GM18499 (cell line): ENCODE results near the gene HARBI1.

Source experiments
- ATAC-seq: cut with Tn5 transposase; IDR thresholded peaks from one replicate; pipeline ENCODE4 v1.9.1; 2021; ENCODE audit warnings: moderate number of reproducible peaks; ENCODE audit not compliant: insufficient read depth, unreplicated experiment

Gene HARBI1

DNA sequence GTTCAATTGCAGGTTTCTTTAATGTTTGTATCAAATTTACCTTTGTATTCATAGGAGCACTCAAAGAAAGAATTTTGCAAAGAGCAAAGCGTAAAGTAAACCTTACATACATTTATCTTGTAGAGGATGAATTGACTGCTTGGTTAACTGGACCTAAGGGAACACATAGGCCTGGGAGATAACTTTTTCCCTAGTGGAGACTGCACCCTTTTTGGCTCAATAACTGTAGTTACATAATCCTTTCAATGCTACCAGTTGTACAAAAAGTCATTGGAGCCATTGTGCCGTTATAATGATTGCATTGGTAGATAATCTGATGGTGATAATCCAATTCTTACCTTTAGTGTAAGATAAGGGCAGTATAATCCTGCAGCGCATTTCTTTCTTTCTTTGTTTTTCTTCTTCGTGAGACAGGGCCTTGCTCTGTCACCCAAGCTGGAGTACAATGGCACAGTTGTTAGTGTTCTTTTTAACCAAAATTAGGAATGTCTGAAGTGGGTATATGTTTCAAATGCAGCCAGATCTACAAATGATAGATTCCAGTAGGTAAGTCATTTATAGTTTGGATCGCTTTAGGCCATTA is 18.6 kb upstream of the HARBI1 start:
- ATAC-seq: no peak

DNA sequence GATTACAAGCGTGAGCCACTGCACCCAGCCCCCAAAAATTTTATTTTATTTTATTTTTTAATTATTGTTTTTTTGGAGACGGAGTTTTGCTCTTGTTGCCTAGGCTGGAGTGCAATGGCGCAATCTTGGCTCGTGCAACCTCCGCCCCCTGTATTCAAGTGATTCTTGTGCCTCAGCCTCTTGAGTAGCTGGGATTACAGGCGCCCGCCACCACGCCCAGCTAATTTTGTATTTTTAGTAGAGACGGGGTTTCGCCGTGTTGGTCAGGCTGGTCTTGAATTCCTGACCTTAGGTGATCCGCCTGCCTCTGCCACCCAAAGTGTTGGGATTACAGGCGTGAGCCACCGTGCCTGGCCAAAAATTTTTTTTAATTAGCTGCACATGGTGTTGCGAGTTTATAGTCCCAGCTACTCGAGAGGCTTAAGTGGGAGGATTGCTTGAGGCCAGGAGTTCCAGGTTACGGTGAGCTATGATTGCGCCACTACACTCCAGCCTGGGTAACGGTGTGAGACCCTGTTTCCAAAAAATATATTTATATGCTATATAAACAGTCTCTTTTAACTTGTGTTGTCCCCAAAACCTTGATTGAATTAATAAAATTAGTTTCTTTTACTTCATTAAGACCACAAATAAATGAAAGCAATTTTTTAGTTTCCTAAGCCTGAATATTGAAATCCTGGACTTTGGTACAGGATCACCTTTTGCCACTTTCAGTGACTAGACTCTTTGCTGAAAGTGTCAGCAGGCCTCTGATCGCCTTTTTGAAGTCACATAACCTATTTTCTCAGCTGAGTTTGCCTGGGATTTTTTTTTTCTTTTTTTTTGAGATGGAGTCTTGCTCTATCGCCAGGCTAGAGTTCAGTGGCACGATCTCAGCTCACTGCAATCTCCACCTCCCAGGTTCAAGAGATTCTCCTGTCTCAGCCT is 16.5 kb upstream of the HARBI1 start:
- no peak for ATAC-seq

DNA sequence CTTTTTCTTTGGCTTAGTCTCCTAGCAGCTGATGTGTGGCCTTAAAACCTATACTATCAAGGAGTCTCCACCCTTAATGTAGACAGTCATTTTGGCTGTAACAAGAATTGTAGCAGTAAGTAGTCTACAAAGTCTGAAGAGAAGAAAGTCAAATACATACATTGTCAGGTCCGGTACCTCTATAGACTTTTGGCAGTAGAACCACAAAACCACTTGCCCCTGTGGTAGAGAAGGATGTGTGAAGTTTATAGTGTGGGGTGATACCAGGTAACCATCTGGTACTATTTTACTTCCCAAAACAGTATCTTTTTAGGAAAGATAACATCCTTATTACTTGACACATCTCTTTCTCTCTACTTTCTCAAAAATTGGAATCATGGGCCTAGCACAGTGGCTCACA is 15.5 kb upstream of the HARBI1 start:
- no peak for ATAC-seq

- ATAC-seq: no peak
Measured at GRCh38 chr11:46631676-46632075, 14.6 kb upstream of the HARBI1 start.

DNA sequence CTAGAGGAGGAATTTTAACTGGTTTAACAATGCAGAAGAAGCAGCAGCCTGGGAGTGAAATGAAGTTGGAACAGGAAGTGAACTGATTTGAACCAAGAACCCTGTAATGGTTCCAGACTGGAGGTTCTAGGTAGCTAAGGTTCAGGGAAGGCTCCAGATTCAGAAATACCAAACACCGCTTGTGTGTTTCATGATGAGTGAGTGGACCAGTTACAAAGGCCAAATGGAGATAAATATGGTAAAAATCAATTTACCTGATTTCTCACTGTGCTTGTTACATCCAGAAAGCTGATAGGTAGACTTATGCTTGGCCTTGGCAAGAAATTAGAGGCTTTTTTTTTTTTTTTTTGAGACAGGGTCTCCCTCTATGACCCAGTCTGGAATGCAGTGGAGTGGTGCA is 13.2 kb upstream of the HARBI1 start:
- ATAC-seq: no peak

GRCh38 chr11:46628961-46629360 is 11.9 kb upstream of the HARBI1 start:
- ATAC-seq: no peak

GRCh38 chr11:46625406-46625805 is 8.4 kb upstream of the HARBI1 start:
- ATAC-seq: no peak

DNA sequence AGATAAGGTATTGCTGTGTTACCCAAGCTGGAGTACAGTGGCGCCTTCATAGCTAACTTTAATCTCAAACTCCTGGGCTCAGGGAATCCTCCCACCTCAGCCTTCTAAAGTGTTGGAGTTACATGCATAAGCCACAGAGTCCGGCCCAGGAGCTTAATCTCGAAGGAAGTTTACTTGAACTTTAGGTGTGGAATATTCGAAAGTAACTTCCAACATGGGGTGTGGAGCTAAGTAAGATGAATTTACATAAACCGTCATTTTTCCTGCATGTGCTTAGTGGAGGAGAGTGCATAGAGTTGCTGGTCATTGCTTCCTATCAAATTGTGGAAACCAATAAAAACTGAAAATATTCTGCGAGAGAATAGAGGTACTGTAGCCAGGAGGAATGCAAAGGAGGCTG is 1.8 kb upstream of the HARBI1 start:
- no peak for ATAC-seq

DNA sequence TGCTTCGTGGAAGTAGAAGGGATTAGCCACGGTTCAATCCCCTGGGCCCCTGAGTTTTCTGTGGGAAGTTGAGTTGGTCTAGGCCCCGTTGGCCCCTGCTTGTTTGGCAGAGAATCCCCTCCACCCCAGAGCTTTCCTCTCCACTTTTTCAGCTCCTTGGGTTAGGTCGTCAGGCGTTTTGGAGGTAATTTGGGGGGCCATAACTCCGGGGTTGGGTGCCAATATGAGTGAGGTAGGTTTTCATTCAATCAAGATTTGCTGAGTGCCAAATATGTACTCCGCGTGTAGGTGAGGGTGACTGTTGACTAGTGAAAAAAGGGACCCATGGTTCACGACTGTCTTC is 916 bp upstream of the HARBI1 start:
- no peak for ATAC-seq

- no peak for ATAC-seq
Measured at GRCh38 chr11:46616551-46617133, 385 bp downstream of the HARBI1 start.

DNA sequence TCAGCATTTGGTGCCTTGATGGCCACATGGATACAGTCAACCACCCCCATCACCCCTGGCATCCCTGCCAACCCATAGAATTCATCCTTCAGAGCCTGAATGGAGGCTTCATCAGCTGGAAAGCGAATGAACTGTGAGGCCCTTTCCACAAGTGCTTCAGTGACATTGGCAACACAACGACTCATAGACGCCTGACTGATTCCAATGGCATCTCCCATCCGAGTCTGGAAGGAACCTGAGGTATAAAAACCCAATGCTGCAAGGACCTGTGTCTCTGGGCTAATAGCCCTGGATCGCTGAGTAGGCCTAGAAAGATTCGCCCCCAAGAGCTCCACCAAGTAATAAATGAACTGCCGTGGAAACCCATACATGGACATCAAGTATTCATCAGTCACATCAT is 1.3 kb downstream of the HARBI1 start:
- ATAC-seq: no peak

DNA sequence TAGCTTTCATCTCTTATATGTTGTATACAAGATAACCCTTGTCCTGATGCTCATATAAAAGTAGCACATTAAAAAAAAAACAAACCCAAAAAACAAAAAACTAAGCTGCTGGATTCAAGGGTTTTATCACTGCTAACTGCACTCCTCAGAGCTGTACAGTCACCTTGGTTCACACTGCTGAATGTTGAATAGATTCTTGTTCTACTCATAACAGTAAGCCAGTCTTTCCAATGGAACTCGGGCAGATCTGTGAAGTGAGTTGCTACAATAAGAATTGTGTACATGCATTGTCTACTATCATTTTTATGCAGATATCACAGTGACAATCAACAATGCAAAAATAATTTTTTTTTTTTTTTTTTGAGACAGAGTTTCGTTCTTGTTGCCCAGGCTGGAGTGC is 4.7 kb downstream of the HARBI1 start:
- no peak for ATAC-seq

GRCh38 chr11:46611526-46612304 is 5.3 kb downstream of the HARBI1 start:
- no peak for ATAC-seq

DNA sequence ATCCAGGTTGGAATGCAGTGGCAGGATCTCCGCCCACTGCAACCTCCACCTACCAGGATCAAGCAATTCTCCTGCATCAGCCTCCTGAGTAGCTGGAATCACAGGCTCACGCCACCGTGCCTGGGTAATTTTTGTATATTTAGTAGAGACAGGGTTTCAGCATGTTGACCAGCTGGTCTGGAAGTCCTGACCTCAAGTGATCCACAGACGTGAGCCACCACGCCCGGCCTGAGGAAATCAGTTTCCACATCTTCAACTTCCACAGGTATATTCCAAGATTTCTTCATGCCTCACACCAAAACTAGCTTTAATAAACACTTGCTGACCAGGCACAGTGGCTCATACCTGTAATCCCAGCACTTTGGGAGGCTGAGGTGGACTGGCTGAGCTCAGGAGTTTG is 7.6 kb downstream of the HARBI1 start:
- no peak for ATAC-seq

- ATAC-seq: no peak
Measured at GRCh38 chr11:46607516-46607915, 9.5 kb downstream of the HARBI1 start.

- no peak for ATAC-seq
Measured at GRCh38 chr11:46604796-46605195, 12.2 kb downstream of the HARBI1 start.

DNA sequence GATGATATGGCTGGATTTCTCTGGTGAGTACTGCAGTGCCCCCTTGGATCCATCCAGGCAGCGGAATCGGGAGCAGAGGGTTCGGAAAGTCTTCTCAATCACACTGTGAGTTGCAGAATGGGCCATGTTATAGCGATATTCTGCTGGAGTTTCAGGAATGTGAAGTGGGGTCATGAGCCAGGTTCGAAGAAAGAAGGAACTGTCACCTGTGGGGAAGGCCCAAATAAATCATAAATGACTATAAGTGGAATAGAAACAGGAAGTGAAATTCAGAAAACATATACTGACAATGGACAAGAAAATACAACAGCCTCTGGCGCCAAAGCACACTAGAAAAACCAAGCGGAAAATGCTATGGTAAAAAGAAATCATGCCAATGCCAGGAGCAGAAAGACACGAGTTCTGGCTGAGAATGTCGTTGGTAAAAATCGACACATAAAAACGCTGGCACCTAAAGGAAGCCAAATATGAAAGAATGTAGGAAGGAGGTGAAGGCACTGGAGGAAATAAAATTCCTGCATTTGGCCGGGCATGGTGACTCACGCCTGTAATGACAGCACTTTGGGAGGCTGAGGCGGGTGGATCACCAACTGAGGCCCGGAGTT is 13.2 kb downstream of the HARBI1 start:
- no peak for ATAC-seq

GRCh38 chr11:46601129-46601528 is 15.9 kb downstream of the HARBI1 start:
- no peak for ATAC-seq

DNA sequence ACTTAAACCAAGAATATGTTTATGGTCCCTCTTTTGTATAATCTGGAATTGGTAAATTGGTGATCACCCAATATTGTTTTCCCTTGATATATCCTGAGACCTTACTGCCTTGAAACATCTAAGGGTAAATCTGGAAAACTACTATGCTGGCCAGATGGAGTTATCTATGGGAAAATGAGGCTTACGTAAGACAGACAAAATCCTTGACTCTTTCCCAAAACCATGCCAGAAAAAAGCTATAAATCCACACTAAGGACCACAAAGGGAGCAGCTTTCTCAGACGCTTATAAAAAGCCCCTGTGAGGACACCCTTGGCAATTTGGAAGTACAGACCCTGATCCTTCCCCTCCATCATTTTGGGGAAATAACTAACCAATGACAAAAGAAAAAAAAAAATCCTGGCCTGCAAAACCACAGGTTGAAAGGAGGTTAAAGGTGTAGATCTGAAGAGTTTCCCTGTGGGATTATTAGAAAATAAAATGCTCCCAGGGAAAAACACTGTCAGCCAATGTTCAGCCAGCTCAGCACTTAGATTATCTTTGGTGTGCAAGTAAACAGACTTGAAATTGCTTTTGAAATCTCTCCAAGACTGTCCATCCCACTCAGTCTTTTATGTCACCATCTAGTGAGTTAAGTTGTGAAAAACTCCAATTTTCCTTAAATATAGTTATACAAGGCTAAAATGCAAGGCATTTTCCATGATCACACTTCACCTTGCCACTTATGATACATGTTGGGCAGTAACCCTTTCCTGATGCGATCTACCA is 16.6 kb downstream of the HARBI1 start:
- no peak for ATAC-seq
